GM18526 (cell line): ENCODE results near the gene CWF19L1.

Source experiments
- POLR2A ChIP-seq: IDR thresholded peaks from 3 replicates; pipeline ENCODE4 v1.6.1; 2011; ENCODE audit not compliant: insufficient read length; ENCODE audit errors: extremely low read depth

Gene CWF19L1

GRCh38 chr10:100265821-100266485 is 1.5 kb downstream of the CWF19L1 start:
- no peak for TF ChIP-seq POLR2A

- TF ChIP-seq POLR2A: no peak
Measured at GRCh38 chr10:100254191-100254590, 13.2 kb downstream of the CWF19L1 start.

GRCh38 chr10:100253041-100253440 is 14.4 kb downstream of the CWF19L1 start:
- TF ChIP-seq POLR2A: no peak

GRCh38 chr10:100248820-100249219 is 18.6 kb downstream of the CWF19L1 start:
- TF ChIP-seq POLR2A: no peak

GRCh38 chr10:100245484-100246220 is 21.8 kb downstream of the CWF19L1 start:
- TF ChIP-seq POLR2A: no peak

GRCh38 chr10:100239851-100240250 is 27.6 kb downstream of the CWF19L1 start:
- no peak for TF ChIP-seq POLR2A

GRCh38 chr10:100238429-100238828 is 29.0 kb downstream of the CWF19L1 start:
- TF ChIP-seq POLR2A: no peak

GRCh38 chr10:100232101-100232500 is 35.3 kb downstream of the CWF19L1 start:
- TF ChIP-seq POLR2A: no peak

- TF ChIP-seq POLR2A: no peak
Measured at GRCh38 chr10:100229819-100230422, 37.5 kb downstream of the CWF19L1 start.

GRCh38 chr10:100223879-100224278 is 43.6 kb downstream of the CWF19L1 start:
- TF ChIP-seq POLR2A: no peak

GRCh38 chr10:100222529-100222928 is 44.9 kb downstream of the CWF19L1 start:
- TF ChIP-seq POLR2A: no peak

- no peak for TF ChIP-seq POLR2A
Measured at GRCh38 chr10:100216006-100216405, 51.4 kb downstream of the CWF19L1 start.

- TF ChIP-seq POLR2A: no peak
Measured at GRCh38 chr10:100209303-100209702, 58.1 kb downstream of the CWF19L1 start.

GRCh38 chr10:100208276-100208675 is 59.2 kb downstream of the CWF19L1 start:
- TF ChIP-seq POLR2A: no peak

- TF ChIP-seq POLR2A: no peak
Measured at GRCh38 chr10:100204370-100204769, 63.1 kb downstream of the CWF19L1 start.

GRCh38 chr10:100201549-100201948 is 65.9 kb downstream of the CWF19L1 start:
- TF ChIP-seq POLR2A: no peak
